Suprapubic skin (tissue), 4 donors: ENCODE data around the gene HAPLN3.

Experiments used
- EP300 ChIP-seq: sonication (generic); formaldehyde crosslinking; IDR thresholded peaks from one replicate; pipeline ENCODE4 v1.6.1; 2017; ENCODE audit warnings: antibody characterized with exemption
- POLR2A ChIP-seq, 2 donors: fragments of 450-650 bp; IDR thresholded peaks; one replicate each; pipeline ENCODE4 v1.6.1; 2017; ENCODE audit warnings: antibody characterized with exemption in 2 of 2, mild to moderate bottlenecking in 2 of 2, moderate library complexity in 2 of 2
- POLR2AphosphoS5 ChIP-seq, 3 donors: sonication (generic); formaldehyde crosslinking; IDR thresholded peaks; one replicate each; pipeline ENCODE4 v1.6.1; 2017; ENCODE audit warnings: antibody characterized with exemption in 3 of 3
- TF ChIP-seq, protein P1 (sequence below), 2 donors: fragments of 200-600 bp in 1 of 2; fragments of 450-650 bp in 1 of 2; sonication (generic) in 1 of 2; IDR thresholded peaks; one replicate each; pipeline ENCODE4 v1.5.1; 2016 to 2019; ENCODE audit warnings: antibody characterized with exemption in 2 of 2, mild to moderate bottlenecking in 1 of 2, moderate library complexity in 1 of 2

DNA sequence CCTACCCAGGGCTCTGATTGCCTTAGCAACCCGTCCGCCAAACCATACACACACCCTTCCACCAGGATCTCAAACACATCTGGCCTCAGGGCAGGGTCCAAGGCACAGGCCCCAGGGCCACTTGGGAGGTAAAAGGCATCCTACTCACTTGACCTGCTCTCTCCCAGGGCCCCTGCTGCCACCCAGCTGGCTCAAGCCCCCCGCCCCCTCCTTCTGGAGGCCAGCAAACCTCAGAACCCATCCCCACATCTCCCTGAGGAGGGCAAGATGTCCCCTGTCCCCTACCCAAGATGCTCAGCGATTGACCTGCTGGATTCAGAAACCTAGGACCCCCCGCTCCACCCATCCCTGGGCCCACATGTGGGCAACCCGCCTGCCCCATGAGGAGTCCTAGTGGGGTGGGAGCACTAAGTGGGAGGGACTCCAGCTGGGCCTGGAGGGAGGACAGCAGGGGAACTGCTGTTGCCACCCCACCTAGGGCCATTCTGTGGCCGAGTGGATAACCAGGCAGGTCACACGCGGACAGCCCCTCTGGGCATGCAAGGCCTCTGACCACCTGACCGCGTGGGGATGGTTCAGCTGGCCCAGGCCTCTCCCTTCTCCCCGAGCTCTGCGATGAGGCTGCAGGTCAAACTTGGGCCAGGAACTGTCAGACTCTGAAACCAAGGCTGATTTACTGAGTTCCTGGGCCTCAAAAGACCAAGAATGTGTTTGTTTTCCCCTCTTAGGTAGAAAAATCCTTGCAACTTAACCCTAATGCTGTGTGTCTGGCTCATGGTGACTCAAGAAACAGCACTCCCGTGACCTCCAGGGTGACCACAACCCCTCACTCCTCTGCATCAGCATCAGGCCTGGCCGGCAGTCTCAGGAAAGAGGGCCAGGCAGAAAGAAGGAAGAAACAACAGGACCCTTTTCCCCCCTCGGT, 13.6 kb upstream of the HAPLN3 start:
- TF ChIP-seq EP300 (no peak), POLR2A (IDR thresholded peaks at IDR 0.05) (no peak), POLR2AphosphoS5 (IDR thresholded peaks at IDR 0.05) (no peak)
- TF ChIP-seq, protein P1, sequence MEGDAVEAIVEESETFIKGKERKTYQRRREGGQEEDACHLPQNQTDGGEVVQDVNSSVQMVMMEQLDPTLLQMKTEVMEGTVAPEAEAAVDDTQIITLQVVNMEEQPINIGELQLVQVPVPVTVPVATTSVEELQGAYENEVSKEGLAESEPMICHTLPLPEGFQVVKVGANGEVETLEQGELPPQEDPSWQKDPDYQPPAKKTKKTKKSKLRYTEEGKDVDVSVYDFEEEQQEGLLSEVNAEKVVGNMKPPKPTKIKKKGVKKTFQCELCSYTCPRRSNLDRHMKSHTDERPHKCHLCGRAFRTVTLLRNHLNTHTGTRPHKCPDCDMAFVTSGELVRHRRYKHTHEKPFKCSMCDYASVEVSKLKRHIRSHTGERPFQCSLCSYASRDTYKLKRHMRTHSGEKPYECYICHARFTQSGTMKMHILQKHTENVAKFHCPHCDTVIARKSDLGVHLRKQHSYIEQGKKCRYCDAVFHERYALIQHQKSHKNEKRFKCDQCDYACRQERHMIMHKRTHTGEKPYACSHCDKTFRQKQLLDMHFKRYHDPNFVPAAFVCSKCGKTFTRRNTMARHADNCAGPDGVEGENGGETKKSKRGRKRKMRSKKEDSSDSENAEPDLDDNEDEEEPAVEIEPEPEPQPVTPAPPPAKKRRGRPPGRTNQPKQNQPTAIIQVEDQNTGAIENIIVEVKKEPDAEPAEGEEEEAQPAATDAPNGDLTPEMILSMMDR (IDR thresholded peaks at IDR 0.05) = no peak
